ENCODE results near the gene ACOX1. TPM values are rescaled to one million over a fixed set of nuclear protein-coding genes. Genes with fewer than 3 reads are reported as not detected.

The ACOX1 gene
- total RNA-seq, 2 donors from 2014 or later = 22.5 to 37.6 TPM

DNA sequence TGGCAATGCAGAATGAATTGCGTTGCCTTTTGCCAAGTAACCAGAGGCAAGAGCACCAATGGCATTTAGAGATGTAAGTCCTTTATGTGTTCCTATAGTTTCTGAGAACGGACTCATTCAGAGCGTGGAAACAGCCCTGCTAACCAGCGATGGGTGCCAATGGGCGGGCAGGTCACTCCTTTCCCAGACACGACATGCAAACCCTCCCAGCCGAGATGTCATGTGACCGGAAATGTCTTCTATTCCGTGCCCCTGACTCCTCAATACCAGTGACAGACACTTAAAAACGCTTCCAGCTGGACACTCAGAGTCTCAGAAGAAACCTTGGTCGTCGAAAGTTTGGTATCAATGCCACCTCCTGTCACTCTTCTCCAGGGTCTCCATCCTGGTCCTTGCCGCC is 41.3 kb downstream of the ACOX1 start:
- Histone ChIP-seq H3K27me3 (replicated peaks; ENCODE audit: insufficient read depth) (no peaks in the 10 kb centered on the region), H3K4me3 (no peak overlapping the region), H3K9me3 (no peaks in the 10 kb centered on the region), H3K27ac (no peak overlapping the region), H3K36me3 (no peaks in the 10 kb centered on the region), H3K4me1 (ENCODE audit: control insufficient read depth in 1 of 2, low read depth in 2 of 2) (peaks cover 8% of the 10 kb centered on the region in 2 donors)
- DNase-seq (ENCODE audit: low spot score) (no peak), ATAC-seq (ENCODE audit: insufficient number of reproducible peaks, low FRiP score, low read depth) (no peak)
- TF ChIP-seq, protein P1, sequence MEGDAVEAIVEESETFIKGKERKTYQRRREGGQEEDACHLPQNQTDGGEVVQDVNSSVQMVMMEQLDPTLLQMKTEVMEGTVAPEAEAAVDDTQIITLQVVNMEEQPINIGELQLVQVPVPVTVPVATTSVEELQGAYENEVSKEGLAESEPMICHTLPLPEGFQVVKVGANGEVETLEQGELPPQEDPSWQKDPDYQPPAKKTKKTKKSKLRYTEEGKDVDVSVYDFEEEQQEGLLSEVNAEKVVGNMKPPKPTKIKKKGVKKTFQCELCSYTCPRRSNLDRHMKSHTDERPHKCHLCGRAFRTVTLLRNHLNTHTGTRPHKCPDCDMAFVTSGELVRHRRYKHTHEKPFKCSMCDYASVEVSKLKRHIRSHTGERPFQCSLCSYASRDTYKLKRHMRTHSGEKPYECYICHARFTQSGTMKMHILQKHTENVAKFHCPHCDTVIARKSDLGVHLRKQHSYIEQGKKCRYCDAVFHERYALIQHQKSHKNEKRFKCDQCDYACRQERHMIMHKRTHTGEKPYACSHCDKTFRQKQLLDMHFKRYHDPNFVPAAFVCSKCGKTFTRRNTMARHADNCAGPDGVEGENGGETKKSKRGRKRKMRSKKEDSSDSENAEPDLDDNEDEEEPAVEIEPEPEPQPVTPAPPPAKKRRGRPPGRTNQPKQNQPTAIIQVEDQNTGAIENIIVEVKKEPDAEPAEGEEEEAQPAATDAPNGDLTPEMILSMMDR (IDR thresholded peaks at IDR 0.05) = no peak

DNA sequence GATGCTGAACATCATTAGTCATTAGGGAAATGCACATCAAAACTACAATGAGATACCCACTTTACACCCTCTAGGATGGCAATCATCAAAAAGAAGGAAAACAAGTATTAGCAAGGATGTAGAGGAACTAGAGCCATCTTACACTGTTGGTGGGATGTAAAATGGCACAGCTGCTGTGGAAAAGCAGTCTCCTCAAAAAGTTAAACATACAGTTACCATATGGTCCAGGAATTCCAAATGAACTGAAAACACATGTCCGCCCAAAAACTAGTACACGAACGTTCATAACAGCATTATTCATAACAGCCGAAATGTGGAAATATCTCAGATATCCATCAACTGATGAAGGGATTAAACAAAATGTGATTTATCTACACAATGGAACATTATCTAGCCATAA is 45.2 kb downstream of the ACOX1 start:
- TF ChIP-seq, protein P1 (IDR thresholded peaks at IDR 0.05) = no peak
- H3K27me3 ChIP-seq (replicated peaks; ENCODE audit: insufficient read depth) = no peaks in the 10 kb centered on the region
- H3K27ac ChIP-seq = no peak overlapping the region
- H3K4me1 ChIP-seq (ENCODE audit: control insufficient read depth in 1 of 2, low read depth in 2 of 2) = no peaks in the 10 kb centered on the region
- DNase-seq (ENCODE audit: low spot score) = no peak
- no peaks in the 10 kb centered on the region for H3K36me3 ChIP-seq
- H3K9me3 ChIP-seq = no peaks in the 10 kb centered on the region
- no peak for ATAC-seq (ENCODE audit: insufficient number of reproducible peaks, low FRiP score, low read depth)
- no peak overlapping the region for H3K4me3 ChIP-seq

DNA sequence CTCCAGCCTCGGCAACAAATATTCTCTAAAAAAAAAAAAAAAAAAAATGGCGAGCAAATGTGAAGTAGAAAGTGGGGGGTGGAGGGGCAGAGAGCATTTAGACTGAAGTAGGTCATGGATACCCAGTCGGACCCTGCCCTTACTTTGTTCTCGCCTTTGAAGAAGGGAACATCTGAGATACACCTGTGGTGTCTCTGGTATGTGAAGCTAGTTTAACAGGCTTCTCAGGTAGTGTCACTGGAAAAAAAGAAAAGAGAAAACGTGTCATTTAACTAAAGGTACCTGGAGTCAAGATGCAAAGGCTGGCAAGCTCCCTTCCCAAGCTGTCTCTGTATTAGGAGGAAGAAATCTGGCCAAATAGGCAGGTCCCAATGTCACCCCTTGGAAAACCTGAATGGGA is 46.1 kb downstream of the ACOX1 start:
- Histone ChIP-seq H3K36me3 (no peaks in the 10 kb centered on the region), H3K27ac (no peak overlapping the region), H3K4me3 (no peak overlapping the region), H3K27me3 (replicated peaks; ENCODE audit: insufficient read depth) (no peaks in the 10 kb centered on the region), H3K4me1 (ENCODE audit: control insufficient read depth in 1 of 2, low read depth in 2 of 2) (no peaks in the 10 kb centered on the region), H3K9me3 (no peaks in the 10 kb centered on the region)
- DNase-seq (ENCODE audit: low spot score) = no peak
- ATAC-seq (ENCODE audit: insufficient number of reproducible peaks, low FRiP score, low read depth) = no peak
- TF ChIP-seq, protein P1 (IDR thresholded peaks at IDR 0.05) = no peak

DNA sequence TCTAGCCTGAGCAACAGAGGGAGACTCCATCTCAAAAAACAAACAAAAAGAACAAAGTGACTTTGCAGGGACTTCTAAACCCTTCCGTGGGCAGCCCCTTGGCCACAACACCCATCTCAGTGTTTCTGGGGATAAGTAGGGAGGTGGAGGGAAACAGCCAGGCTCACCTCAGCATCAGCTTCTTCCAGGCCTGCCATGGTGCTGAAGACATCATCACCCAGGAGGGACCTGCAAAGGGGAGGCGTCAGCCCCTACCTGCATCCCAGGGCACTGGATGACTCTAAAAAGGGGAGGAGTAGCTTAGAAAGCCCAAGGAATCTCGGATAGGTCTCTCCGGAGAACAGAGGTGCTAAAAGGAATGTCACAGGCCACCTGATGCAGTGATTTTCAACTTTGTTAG is 47.9 kb downstream of the ACOX1 start:
- Histone ChIP-seq H3K4me3 (no peak overlapping the region), H3K27ac (no peak overlapping the region), H3K27me3 (replicated peaks; ENCODE audit: insufficient read depth) (no peaks in the 10 kb centered on the region), H3K4me1 (ENCODE audit: control insufficient read depth in 1 of 2, low read depth in 2 of 2) (no peaks in the 10 kb centered on the region), H3K9me3 (no peaks in the 10 kb centered on the region), H3K36me3 (no peaks in the 10 kb centered on the region)
- ATAC-seq (ENCODE audit: insufficient number of reproducible peaks, low FRiP score, low read depth) = no peak
- TF ChIP-seq, protein P1 (IDR thresholded peaks at IDR 0.05) = no peak
- DNase-seq (ENCODE audit: low spot score) = no peak

DNA sequence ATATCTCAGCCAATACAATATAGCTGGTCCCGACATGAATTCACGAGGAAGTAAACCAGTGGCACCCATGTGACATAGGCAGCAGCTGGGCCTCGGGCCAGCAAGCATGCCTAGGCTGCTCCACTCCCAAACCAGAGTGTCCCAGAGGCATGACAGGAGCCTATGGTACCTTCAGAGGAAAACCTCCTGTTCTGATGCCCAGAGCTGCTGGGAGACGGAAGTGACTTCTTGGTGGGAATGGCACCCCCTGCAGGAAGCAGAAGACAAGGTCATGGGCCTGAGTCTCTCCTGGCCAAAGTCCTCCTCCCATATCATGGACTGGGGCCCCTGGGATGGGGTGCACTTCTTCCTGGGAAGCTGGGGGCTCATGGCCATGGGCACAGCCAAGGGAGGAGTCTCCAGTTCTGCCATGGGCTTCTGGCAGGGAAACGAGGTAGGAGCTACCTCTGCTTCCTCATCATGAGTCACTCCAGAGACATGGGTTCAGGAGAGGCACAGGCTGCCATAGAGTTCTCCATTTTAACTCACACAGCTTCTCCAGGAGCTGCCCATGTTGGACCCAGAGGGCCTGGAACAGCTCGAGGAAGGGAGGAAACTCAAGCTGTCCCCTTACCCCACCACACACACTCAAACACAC is 51.6 kb downstream of the ACOX1 start:
- Histone ChIP-seq H3K9me3 (no peaks in the 10 kb centered on the region), H3K36me3 (peaks cover 7% of the 10 kb centered on the region), H3K4me3 (no peak overlapping the region), H3K27ac (no peak overlapping the region), H3K4me1 (ENCODE audit: control insufficient read depth in 1 of 2, low read depth in 2 of 2) (no peaks in the 10 kb centered on the region), H3K27me3 (replicated peaks; ENCODE audit: insufficient read depth) (no peaks in the 10 kb centered on the region)
- TF ChIP-seq, protein P1 (IDR thresholded peaks at IDR 0.05) = no peak
- ATAC-seq (ENCODE audit: insufficient number of reproducible peaks, low FRiP score, low read depth) = no peak
- DNase-seq (ENCODE audit: low spot score) = no peak
